ENCODE measurements around the gene SH3GLB1. TPM values are rescaled to one million over a fixed set of nuclear protein-coding genes. Genes with fewer than 3 reads are reported as not detected.

Gene SH3GLB1
- total RNA-seq, 4 donors from 2014 or later = 94.9 to 135 (median 98.6) TPM

- no peak for TF ChIP-seq CTCF (IDR thresholded peaks at IDR 0.05; ENCODE audit: low read depth)
Measured at GRCh38 chr1:86712088-86712860, 7.9 kb downstream of the SH3GLB1 start.

GRCh38 chr1:86713477-86713876 lies 9.1 kb downstream of the SH3GLB1 start:
- TF ChIP-seq CTCF (IDR thresholded peaks at IDR 0.05; ENCODE audit: low read depth) = no peak

GRCh38 chr1:86714159-86714558 lies 9.8 kb downstream of the SH3GLB1 start:
- no peak for TF ChIP-seq CTCF (IDR thresholded peaks at IDR 0.05; ENCODE audit: low read depth)

GRCh38 chr1:86714561-86715244 lies 10.3 kb downstream of the SH3GLB1 start:
- TF ChIP-seq CTCF (IDR thresholded peaks at IDR 0.05; ENCODE audit: low read depth) = no peak

GRCh38 chr1:86718786-86719185 lies 14.4 kb downstream of the SH3GLB1 start:
- no peak for TF ChIP-seq CTCF (IDR thresholded peaks at IDR 0.05; ENCODE audit: low read depth)

GRCh38 chr1:86731416-86731815 lies 27.0 kb downstream of the SH3GLB1 start:
- TF ChIP-seq CTCF (IDR thresholded peaks at IDR 0.05; ENCODE audit: low read depth) = no peak

GRCh38 chr1:86733340-86733739 lies 29.0 kb downstream of the SH3GLB1 start:
- TF ChIP-seq CTCF (IDR thresholded peaks at IDR 0.05; ENCODE audit: low read depth) = no peak
